Fibroblast of the aortic adventitia (primary cell): ENCODE data around the gene FAM98C. TPM values are rescaled to one million over a fixed set of nuclear protein-coding genes. Genes with fewer than 3 reads are reported as not detected.

Experiments
- DNase-seq: peaks from one replicate; pipeline ENCODE4 v3.0.0-alpha.2; 2010; ENCODE audit warnings: low read depth
- H3K4me3 ChIP-seq: 2 replicates; pipeline ENCODE4 v1.5.1; 2011; ENCODE audit warnings: low read depth, mild to moderate bottlenecking, control low read depth, low read length, moderate library complexity
- CTCF ChIP-seq: IDR thresholded peaks from 2 replicates; pipeline ENCODE4 v1.5.1; 2011; ENCODE audit warnings: mild to moderate bottlenecking, low read length, control low read depth, inconsistent platforms; ENCODE audit not compliant: insufficient read depth
- total RNA-seq: library from RNA; depleted of rRNA; stranded (reverse); fragments of >200 nt; gene quantifications from 2 replicates; pipeline ENCODE4 v1.2.3, GENCODE V29; 2012; ENCODE audit warnings: low replicate concordance

FAM98C gene
- total RNA-seq, 1 donor = 11.9 TPM

GRCh38 chr19:38443458-38443999, 40.6 kb downstream of the FAM98C start:
- no peak for DNase-seq
- no peak for TF ChIP-seq CTCF
- H3K4me3 ChIP-seq = no peak overlapping the region

DNA sequence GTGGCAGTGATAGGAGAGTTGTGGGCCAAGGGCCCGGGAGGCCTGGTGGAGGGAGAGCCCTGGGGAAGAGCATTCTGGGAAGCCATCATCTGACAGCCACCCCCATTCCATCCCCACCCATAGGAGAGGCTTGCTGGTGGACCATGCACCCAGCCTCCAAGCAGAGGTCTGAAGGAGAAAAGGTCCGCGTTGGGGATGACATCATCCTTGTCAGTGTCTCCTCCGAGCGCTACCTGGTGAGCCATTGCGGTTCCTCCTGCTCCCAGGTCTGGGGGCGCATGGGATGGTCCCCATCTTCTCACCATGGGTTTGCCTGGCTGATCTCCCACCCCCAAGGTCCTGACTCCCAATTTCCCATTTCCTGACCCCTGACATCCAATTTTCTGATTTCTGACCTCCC, 41.1 kb downstream of the FAM98C start:
- no peak overlapping the region for H3K4me3 ChIP-seq
- DNase-seq = no peak
- TF ChIP-seq CTCF = no peak

GRCh38 chr19:38445362-38445761, 42.5 kb downstream of the FAM98C start:
- no peak overlapping the region for H3K4me3 ChIP-seq
- no peak for DNase-seq
- TF ChIP-seq CTCF = no peak

- no peak for TF ChIP-seq CTCF
- DNase-seq = no peak
- no peak overlapping the region for H3K4me3 ChIP-seq
Observed at GRCh38 chr19:38448225-38448624, 45.3 kb downstream of the FAM98C start.

GRCh38 chr19:38449518-38449917, 46.6 kb downstream of the FAM98C start:
- TF ChIP-seq CTCF = no peak
- DNase-seq = no peak
- no peak overlapping the region for H3K4me3 ChIP-seq

DNA sequence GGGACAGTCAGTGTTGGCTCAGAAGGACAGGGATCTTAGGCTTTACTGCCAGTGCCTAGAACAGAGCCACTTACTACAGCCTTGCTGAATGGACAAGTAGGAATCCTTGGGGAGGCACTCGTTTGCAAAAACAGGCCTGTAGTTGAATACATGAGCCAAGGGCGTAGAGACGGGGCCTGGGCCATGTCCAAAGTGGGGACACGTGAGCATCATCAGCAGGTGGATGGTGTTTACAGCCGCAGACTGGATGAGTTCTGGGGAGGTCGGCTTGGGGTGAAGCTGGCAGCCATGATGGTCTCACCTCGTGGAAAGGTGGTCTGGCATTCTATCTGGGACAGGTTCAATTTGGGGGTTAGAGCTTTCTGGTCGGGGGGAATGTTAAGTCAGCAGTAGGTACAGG, 48.1 kb downstream of the FAM98C start:
- no peak for DNase-seq
- no peak overlapping the region for H3K4me3 ChIP-seq
- no peak for TF ChIP-seq CTCF

- H3K4me3 ChIP-seq = no peak overlapping the region
- DNase-seq = no peak
- no peak for TF ChIP-seq CTCF
Observed at GRCh38 chr19:38451629-38452028, 48.7 kb downstream of the FAM98C start.
